AG09309 (cell line): ENCODE results near the gene ASH1L.

Experiments
- DNase-seq: peaks from one replicate; pipeline ENCODE4 v3.0.0-alpha.2; 2010; ENCODE audit warnings: low read depth
- H3K4me3 ChIP-seq: 2 replicates; pipeline ENCODE4 v1.5.1; 2011; ENCODE audit warnings: mild to moderate bottlenecking, low read depth, low read length, moderate library complexity; ENCODE audit not compliant: control insufficient read depth
- CTCF ChIP-seq: IDR thresholded peaks from 2 replicates; pipeline ENCODE4 v1.5.1; 2011; ENCODE audit warnings: mild to moderate bottlenecking, low read depth, low read length, inconsistent platforms; ENCODE audit not compliant: insufficient read depth, control insufficient read depth; ENCODE audit errors: missing control alignments

Gene ASH1L

GRCh38 chr1:155324037-155324716, 238.4 kb downstream of the ASH1L start:
- peak; percentile 83 for DNase-seq
- H3K4me3 ChIP-seq = peak overlapping the region; percentile 98
- no peak for TF ChIP-seq CTCF

GRCh38 chr1:155323729-155324036, 238.9 kb downstream of the ASH1L start:
- TF ChIP-seq CTCF = no peak
- peak overlapping the region; percentile 98 for H3K4me3 ChIP-seq
- DNase-seq = peak; percentile 71

- peak; percentile 92 for TF ChIP-seq CTCF
- peak; percentile 80 for DNase-seq
- peak overlapping the region; percentile 98 for H3K4me3 ChIP-seq
Measured at GRCh38 chr1:155322953-155323728, 239.5 kb downstream of the ASH1L start.

GRCh38 chr1:155322571-155322952, 240.0 kb downstream of the ASH1L start:
- TF ChIP-seq CTCF = no peak
- peak overlapping the region; percentile 98 for H3K4me3 ChIP-seq

GRCh38 chr1:155321639-155322503, 240.7 kb downstream of the ASH1L start:
- TF ChIP-seq CTCF = no peak
- DNase-seq = no peak
- peak overlapping the region; percentile 98 for H3K4me3 ChIP-seq

More at GRCh38 chr1:155322571-155322952, 240.0 kb downstream of the ASH1L start:
- DNase-seq = no peak
